ENCODE measurements around the gene TRPV3. TPM values are rescaled to one million over a fixed set of nuclear protein-coding genes. Genes with fewer than 3 reads are reported as not detected.

The TRPV3 gene
- total RNA-seq, 1 experiment from 2014 or later: 0.35 TPM

DNA sequence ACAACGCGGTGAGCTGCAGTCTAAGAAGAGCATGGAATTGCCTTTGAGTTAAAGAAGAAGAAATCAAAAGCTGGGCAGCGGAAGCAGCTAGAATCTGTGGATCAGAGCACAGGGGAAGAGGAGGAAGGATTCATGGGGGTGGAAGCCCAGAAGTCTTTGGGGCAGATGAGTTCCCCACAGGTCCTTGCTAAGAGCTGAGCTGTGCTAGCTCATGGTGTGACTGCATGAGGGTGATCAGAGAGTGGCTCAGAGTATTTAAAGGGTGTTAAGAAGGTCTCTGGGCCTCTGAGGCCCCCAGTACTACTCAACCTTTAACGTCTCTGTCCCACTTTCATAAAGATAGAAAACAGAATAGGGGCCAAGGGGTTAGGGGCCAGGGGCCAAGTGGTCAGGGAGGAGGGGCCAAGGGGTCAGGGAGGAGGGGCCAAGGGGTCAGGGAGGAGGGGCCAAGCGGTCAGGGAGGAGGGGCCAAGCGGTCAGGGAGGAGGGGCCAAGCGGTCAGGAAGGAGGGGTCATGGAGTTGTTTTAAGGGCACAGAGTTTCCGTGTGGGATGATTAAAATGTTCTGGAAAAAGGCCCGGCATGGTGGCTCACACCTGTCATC, 12.0 kb upstream of the TRPV3 start:
- ATAC-seq (peak; percentile 44), DNase-seq (ENCODE audit: low spot score) (no peak)
- no peak overlapping the region for H3K27ac Mint-ChIP-seq
- H3K36me3 Mint-ChIP-seq: peaks cover 16% of the 10 kb centered on the region
- peaks cover 6% of the 10 kb centered on the region for H3K9me3 Mint-ChIP-seq
- no peak overlapping the region for H3K4me3 Mint-ChIP-seq
- CTCF ChIA-PET: no interaction called here
- POLR2A ChIA-PET: no interaction called here
- no peaks in the 10 kb centered on the region for H3K27me3 Mint-ChIP-seq (ENCODE audit: low read depth)
- TF ChIP-seq NR1H2 (CRISPR knock-in tag; IDR thresholded peaks at IDR 0.05) (no peak), PRRX2 (CRISPR knock-in tag; IDR thresholded peaks at IDR 0.05) (no peak), ZNF138 (CRISPR knock-in tag; conservative IDR thresholded peaks at IDR 0.05) (no peak), ZNF232 (CRISPR knock-in tag; IDR thresholded peaks at IDR 0.05) (no peak), CBFB (CRISPR knock-in tag; IDR thresholded peaks at IDR 0.05; ENCODE audit: low read depth) (no peak), SMAD3 (CRISPR knock-in tag; IDR thresholded peaks at IDR 0.05; ENCODE audit: borderline replicate concordance) (no peak), TEAD1 (CRISPR knock-in tag; IDR thresholded peaks at IDR 0.05) (no peak)
- TF ChIP-seq, protein P1, sequence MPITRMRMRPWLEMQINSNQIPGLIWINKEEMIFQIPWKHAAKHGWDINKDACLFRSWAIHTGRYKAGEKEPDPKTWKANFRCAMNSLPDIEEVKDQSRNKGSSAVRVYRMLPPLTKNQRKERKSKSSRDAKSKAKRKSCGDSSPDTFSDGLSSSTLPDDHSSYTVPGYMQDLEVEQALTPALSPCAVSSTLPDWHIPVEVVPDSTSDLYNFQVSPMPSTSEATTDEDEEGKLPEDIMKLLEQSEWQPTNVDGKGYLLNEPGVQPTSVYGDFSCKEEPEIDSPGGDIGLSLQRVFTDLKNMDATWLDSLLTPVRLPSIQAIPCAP (CRISPR knock-in tag; IDR thresholded peaks at IDR 0.05): no peak
- TF ChIP-seq, protein P2, sequence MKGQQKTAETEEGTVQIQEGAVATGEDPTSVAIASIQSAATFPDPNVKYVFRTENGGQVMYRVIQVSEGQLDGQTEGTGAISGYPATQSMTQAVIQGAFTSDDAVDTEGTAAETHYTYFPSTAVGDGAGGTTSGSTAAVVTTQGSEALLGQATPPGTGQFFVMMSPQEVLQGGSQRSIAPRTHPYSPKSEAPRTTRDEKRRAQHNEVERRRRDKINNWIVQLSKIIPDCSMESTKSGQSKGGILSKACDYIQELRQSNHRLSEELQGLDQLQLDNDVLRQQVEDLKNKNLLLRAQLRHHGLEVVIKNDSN (CRISPR knock-in tag; IDR thresholded peaks at IDR 0.05): no peak
- TF ChIP-seq, protein P3, sequence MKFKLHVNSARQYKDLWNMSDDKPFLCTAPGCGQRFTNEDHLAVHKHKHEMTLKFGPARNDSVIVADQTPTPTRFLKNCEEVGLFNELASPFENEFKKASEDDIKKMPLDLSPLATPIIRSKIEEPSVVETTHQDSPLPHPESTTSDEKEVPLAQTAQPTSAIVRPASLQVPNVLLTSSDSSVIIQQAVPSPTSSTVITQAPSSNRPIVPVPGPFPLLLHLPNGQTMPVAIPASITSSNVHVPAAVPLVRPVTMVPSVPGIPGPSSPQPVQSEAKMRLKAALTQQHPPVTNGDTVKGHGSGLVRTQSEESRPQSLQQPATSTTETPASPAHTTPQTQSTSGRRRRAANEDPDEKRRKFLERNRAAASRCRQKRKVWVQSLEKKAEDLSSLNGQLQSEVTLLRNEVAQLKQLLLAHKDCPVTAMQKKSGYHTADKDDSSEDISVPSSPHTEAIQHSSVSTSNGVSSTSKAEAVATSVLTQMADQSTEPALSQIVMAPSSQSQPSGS (CRISPR knock-in tag; IDR thresholded peaks at IDR 0.05; ENCODE audit: borderline replicate concordance, low read depth): no peak
- TF ChIP-seq, protein P4, sequence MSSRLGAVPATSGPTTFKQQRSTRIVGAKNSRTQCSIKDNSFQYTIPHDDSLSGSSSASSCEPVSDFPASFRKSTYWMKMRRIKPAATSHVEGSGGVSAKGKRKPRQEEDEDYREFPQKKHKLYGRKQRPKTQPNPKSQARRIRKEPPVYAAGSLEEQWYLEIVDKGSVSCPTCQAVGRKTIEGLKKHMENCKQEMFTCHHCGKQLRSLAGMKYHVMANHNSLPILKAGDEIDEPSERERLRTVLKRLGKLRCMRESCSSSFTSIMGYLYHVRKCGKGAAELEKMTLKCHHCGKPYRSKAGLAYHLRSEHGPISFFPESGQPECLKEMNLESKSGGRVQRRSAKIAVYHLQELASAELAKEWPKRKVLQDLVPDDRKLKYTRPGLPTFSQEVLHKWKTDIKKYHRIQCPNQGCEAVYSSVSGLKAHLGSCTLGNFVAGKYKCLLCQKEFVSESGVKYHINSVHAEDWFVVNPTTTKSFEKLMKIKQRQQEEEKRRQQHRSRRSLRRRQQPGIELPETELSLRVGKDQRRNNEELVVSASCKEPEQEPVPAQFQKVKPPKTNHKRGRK (CRISPR knock-in tag; IDR thresholded peaks at IDR 0.05; ENCODE audit: borderline replicate concordance): no peak
- H3K4me1 Mint-ChIP-seq: no peaks in the 10 kb centered on the region

DNA sequence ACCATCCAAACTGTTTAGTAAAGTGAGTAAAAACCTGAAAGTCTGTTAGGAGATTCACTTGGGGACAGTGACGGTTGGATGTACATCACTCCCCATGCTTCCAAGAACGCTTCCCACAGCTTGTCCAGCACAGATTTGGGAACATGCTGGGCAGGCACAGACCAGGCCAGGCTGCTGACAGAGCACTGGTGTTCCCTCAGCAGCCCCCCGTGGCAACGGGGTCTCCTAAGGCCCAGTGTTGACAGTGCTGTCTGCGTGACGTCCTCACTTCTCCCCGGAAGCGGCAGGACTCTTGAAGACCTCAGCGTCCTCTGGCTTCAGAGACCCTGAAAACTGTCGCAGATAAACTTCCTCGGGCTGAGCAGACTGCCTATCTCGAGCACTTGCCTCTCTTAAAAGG, 8.9 kb upstream of the TRPV3 start:
- H3K9me3 Mint-ChIP-seq: peaks cover 6% of the 10 kb centered on the region
- ChIA-PET CTCF (no interaction called here), POLR2A (no interaction called here)
- ATAC-seq: no peak
- no peaks in the 10 kb centered on the region for H3K4me1 Mint-ChIP-seq
- no peak overlapping the region for H3K27ac Mint-ChIP-seq
- H3K36me3 Mint-ChIP-seq: peaks cover 18% of the 10 kb centered on the region
- no peak overlapping the region for H3K4me3 Mint-ChIP-seq
- DNase-seq (ENCODE audit: low spot score): no peak
- no peaks in the 10 kb centered on the region for H3K27me3 Mint-ChIP-seq (ENCODE audit: low read depth)
- TF ChIP-seq, protein P5, sequence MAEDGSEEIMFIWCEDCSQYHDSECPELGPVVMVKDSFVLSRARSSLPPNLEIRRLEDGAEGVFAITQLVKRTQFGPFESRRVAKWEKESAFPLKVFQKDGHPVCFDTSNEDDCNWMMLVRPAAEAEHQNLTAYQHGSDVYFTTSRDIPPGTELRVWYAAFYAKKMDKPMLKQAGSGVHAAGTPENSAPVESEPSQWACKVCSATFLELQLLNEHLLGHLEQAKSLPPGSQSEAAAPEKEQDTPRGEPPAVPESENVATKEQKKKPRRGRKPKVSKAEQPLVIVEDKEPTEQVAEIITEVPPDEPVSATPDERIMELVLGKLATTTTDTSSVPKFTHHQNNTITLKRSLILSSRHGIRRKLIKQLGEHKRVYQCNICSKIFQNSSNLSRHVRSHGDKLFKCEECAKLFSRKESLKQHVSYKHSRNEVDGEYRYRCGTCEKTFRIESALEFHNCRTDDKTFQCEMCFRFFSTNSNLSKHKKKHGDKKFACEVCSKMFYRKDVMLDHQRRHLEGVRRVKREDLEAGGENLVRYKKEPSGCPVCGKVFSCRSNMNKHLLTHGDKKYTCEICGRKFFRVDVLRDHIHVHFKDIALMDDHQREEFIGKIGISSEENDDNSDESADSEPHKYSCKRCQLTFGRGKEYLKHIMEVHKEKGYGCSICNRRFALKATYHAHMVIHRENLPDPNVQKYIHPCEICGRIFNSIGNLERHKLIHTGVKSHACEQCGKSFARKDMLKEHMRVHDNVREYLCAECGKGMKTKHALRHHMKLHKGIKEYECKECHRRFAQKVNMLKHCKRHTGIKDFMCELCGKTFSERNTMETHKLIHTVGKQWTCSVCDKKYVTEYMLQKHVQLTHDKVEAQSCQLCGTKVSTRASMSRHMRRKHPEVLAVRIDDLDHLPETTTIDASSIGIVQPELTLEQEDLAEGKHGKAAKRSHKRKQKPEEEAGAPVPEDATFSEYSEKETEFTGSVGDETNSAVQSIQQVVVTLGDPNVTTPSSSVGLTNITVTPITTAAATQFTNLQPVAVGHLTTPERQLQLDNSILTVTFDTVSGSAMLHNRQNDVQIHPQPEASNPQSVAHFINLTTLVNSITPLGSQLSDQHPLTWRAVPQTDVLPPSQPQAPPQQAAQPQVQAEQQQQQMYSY (CRISPR knock-in tag; IDR thresholded peaks at IDR 0.05): no peak
- TF ChIP-seq GRHL2 (CRISPR knock-in tag; IDR thresholded peaks at IDR 0.05; ENCODE audit: insufficient replicate concordance, severe bottlenecking) (no peak), ZNF138 (CRISPR knock-in tag; conservative IDR thresholded peaks at IDR 0.05) (no peak), ELF4 (CRISPR knock-in tag; IDR thresholded peaks at IDR 0.05; ENCODE audit: low read depth) (no peak), TCF7 (CRISPR knock-in tag; IDR thresholded peaks at IDR 0.05; ENCODE audit: low read depth) (no peak), ZNF671 (CRISPR knock-in tag; IDR thresholded peaks at IDR 0.05) (no peak), CREB1 (CRISPR knock-in tag; IDR thresholded peaks at IDR 0.05) (no peak), ZBTB21 (CRISPR knock-in tag; IDR thresholded peaks at IDR 0.05; ENCODE audit: borderline replicate concordance) (no peak), OVOL2 (CRISPR knock-in tag; IDR thresholded peaks at IDR 0.05; ENCODE audit: borderline replicate concordance) (no peak), CREM (CRISPR knock-in tag; IDR thresholded peaks at IDR 0.05) (no peak), ZNF396 (CRISPR knock-in tag; IDR thresholded peaks at IDR 0.05; ENCODE audit: borderline replicate concordance) (no peak), RORB (CRISPR knock-in tag; IDR thresholded peaks at IDR 0.05) (no peak)
- TF ChIP-seq, protein P6, sequence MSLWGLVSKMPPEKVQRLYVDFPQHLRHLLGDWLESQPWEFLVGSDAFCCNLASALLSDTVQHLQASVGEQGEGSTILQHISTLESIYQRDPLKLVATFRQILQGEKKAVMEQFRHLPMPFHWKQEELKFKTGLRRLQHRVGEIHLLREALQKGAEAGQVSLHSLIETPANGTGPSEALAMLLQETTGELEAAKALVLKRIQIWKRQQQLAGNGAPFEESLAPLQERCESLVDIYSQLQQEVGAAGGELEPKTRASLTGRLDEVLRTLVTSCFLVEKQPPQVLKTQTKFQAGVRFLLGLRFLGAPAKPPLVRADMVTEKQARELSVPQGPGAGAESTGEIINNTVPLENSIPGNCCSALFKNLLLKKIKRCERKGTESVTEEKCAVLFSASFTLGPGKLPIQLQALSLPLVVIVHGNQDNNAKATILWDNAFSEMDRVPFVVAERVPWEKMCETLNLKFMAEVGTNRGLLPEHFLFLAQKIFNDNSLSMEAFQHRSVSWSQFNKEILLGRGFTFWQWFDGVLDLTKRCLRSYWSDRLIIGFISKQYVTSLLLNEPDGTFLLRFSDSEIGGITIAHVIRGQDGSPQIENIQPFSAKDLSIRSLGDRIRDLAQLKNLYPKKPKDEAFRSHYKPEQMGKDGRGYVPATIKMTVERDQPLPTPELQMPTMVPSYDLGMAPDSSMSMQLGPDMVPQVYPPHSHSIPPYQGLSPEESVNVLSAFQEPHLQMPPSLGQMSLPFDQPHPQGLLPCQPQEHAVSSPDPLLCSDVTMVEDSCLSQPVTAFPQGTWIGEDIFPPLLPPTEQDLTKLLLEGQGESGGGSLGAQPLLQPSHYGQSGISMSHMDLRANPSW (CRISPR knock-in tag; conservative IDR thresholded peaks at IDR 0.05; ENCODE audit: low read depth): no peak
